SK-N-SH (cell line): ENCODE results near the gene ACACB.

Experiments
- CHD2 ChIP-seq: fragments of 150-350 bp; IDR thresholded peaks from 2 replicates; pipeline ENCODE4 v1.6.1; 2018; ENCODE audit warnings: low read length; ENCODE audit not compliant: partially characterized antibody
- EZH2phosphoT487 ChIP-seq: fragments of 200-600 bp; sonication (generic); IDR thresholded peaks from 2 replicates; pipeline ENCODE4 v1.6.1; 2017; ENCODE audit warnings: low read depth, mixed run types, mild to moderate bottlenecking, antibody characterized with exemption, moderate library complexity, borderline replicate concordance
- NFIC ChIP-seq: IDR thresholded peaks from 2 replicates; pipeline ENCODE4 v1.4.0; 2012; ENCODE audit warnings: borderline replicate concordance
- POLR2AphosphoS5 ChIP-seq: IDR thresholded peaks from 2 replicates; pipeline ENCODE4 v1.6.1; 2012; ENCODE audit warnings: low read depth, low read length
- SMC3 ChIP-seq: IDR thresholded peaks from 2 replicates; pipeline ENCODE4 v1.6.1; 2012; ENCODE audit warnings: low read depth, low read length, improper control_type of control experiment
- TCF12 ChIP-seq: IDR thresholded peaks from 2 replicates; pipeline ENCODE4 v1.4.0; 2012
- TEAD4 ChIP-seq: IDR thresholded peaks from 2 replicates; pipeline ENCODE4 v1.4.0; 2012; ENCODE audit warnings: mild to moderate bottlenecking, borderline replicate concordance; ENCODE audit not compliant: insufficient read depth
- TF ChIP-seq, protein P1 (sequence below): fragments of 200-600 bp; sonication (generic); IDR thresholded peaks from 2 replicates; pipeline ENCODE4 v1.6.1; 2017; ENCODE audit warnings: antibody characterized with exemption, mild to moderate bottlenecking, moderate library complexity
- TF ChIP-seq, protein P2 (sequence below): fragments of 150-350 bp; IDR thresholded peaks from 2 replicates; pipeline ENCODE4 v1.6.1; 2017; ENCODE audit warnings: antibody characterized with exemption, low read length, low read depth, borderline replicate concordance
- TF ChIP-seq, protein P3 (sequence below): IDR thresholded peaks from 2 replicates; pipeline ENCODE4 v1.6.1; 2012; ENCODE audit warnings: mild to moderate bottlenecking, low read depth, low read length, moderate library complexity

DNA sequence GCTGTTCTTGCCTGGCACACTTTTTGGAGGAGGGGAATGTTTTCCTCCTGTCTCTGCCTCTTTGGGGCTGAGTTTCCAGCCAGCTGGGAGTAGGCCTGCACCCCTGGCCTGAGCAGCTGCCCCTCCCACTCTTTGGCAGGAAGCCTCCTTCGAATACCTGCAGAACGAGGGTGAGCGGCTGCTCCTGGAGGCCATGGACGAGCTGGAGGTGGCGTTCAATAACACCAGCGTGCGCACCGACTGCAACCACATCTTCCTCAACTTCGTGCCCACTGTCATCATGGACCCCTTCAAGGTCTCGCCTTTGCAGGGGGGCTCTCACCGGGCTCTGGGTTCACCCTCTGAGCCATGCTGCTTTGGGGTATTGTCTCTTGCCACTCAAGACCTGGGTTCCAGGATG is 123.3 kb downstream of the ACACB start:
- TF ChIP-seq SMC3, result no peak
- TF ChIP-seq, protein P1, sequence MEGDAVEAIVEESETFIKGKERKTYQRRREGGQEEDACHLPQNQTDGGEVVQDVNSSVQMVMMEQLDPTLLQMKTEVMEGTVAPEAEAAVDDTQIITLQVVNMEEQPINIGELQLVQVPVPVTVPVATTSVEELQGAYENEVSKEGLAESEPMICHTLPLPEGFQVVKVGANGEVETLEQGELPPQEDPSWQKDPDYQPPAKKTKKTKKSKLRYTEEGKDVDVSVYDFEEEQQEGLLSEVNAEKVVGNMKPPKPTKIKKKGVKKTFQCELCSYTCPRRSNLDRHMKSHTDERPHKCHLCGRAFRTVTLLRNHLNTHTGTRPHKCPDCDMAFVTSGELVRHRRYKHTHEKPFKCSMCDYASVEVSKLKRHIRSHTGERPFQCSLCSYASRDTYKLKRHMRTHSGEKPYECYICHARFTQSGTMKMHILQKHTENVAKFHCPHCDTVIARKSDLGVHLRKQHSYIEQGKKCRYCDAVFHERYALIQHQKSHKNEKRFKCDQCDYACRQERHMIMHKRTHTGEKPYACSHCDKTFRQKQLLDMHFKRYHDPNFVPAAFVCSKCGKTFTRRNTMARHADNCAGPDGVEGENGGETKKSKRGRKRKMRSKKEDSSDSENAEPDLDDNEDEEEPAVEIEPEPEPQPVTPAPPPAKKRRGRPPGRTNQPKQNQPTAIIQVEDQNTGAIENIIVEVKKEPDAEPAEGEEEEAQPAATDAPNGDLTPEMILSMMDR, result no peak
- TF ChIP-seq, protein P2, sequence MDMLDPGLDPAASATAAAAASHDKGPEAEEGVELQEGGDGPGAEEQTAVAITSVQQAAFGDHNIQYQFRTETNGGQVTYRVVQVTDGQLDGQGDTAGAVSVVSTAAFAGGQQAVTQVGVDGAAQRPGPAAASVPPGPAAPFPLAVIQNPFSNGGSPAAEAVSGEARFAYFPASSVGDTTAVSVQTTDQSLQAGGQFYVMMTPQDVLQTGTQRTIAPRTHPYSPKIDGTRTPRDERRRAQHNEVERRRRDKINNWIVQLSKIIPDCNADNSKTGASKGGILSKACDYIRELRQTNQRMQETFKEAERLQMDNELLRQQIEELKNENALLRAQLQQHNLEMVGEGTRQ, result no peak
- TF ChIP-seq POLR2AphosphoS5, result no peak
- no peak for TF ChIP-seq NFIC
- TF ChIP-seq, protein P3, sequence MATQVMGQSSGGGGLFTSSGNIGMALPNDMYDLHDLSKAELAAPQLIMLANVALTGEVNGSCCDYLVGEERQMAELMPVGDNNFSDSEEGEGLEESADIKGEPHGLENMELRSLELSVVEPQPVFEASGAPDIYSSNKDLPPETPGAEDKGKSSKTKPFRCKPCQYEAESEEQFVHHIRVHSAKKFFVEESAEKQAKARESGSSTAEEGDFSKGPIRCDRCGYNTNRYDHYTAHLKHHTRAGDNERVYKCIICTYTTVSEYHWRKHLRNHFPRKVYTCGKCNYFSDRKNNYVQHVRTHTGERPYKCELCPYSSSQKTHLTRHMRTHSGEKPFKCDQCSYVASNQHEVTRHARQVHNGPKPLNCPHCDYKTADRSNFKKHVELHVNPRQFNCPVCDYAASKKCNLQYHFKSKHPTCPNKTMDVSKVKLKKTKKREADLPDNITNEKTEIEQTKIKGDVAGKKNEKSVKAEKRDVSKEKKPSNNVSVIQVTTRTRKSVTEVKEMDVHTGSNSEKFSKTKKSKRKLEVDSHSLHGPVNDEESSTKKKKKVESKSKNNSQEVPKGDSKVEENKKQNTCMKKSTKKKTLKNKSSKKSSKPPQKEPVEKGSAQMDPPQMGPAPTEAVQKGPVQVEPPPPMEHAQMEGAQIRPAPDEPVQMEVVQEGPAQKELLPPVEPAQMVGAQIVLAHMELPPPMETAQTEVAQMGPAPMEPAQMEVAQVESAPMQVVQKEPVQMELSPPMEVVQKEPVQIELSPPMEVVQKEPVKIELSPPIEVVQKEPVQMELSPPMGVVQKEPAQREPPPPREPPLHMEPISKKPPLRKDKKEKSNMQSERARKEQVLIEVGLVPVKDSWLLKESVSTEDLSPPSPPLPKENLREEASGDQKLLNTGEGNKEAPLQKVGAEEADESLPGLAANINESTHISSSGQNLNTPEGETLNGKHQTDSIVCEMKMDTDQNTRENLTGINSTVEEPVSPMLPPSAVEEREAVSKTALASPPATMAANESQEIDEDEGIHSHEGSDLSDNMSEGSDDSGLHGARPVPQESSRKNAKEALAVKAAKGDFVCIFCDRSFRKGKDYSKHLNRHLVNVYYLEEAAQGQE, result no peak
- TF ChIP-seq EZH2phosphoT487, result no peak
- no peak for TF ChIP-seq TEAD4
- TF ChIP-seq TCF12, result no peak
- TF ChIP-seq CHD2, result no peak
